Skeletal muscle satellite cell (primary cell): Measurements from ENCODE around the gene GRIN2B.

ENCODE experiments used
- H3K27me3 ChIP-seq: 2 replicates; pipeline ENCODE4 v1.7.0; 2013; ENCODE audit warnings: low read length; ENCODE audit not compliant: control insufficient read depth, insufficient read depth
- H3K36me3 ChIP-seq: 2 replicates; pipeline ENCODE4 v1.7.0; 2013; ENCODE audit warnings: mild to moderate bottlenecking, control low read depth, low read length; ENCODE audit not compliant: insufficient read depth
- H3K4me1 ChIP-seq: 2 replicates; pipeline ENCODE4 v1.7.0; 2013; ENCODE audit warnings: low read length; ENCODE audit not compliant: control insufficient read depth, insufficient read depth
- H3K4me2 ChIP-seq: 2 replicates; pipeline ENCODE4 v1.7.0; 2013; ENCODE audit warnings: mild to moderate bottlenecking, low read length
- H3K4me3 ChIP-seq: 2 replicates; pipeline ENCODE4 v1.7.0; 2013; ENCODE audit warnings: low read length
- H3K9ac ChIP-seq: 2 replicates; pipeline ENCODE4 v1.7.0; 2013; ENCODE audit warnings: mild to moderate bottlenecking, low read depth, low read length, moderate library complexity
- H3K9me3 ChIP-seq: replicated peaks from 2 replicates; pipeline ENCODE4 v1.7.0; 2013; ENCODE audit warnings: mild to moderate bottlenecking, control low read depth, low read length

The GRIN2B gene

GRCh38 chr12:13956060-13956590, 25.3 kb downstream of the GRIN2B start:
- H3K36me3 ChIP-seq = no peaks in the 10 kb centered on the region
- H3K27me3 ChIP-seq = no peaks in the 10 kb centered on the region
- no peak overlapping the region for H3K9ac ChIP-seq
- H3K4me1 ChIP-seq = no peaks in the 10 kb centered on the region
- H3K9me3 ChIP-seq = no peaks in the 10 kb centered on the region
- H3K4me2 ChIP-seq = no peak overlapping the region
- H3K4me3 ChIP-seq = no peak overlapping the region

- no peaks in the 10 kb centered on the region for H3K36me3 ChIP-seq
- H3K4me3 ChIP-seq = no peak overlapping the region
- H3K4me2 ChIP-seq = no peak overlapping the region
- no peaks in the 10 kb centered on the region for H3K27me3 ChIP-seq
- no peaks in the 10 kb centered on the region for H3K9me3 ChIP-seq
- no peak overlapping the region for H3K9ac ChIP-seq
- H3K4me1 ChIP-seq = no peaks in the 10 kb centered on the region
These were observed 29.3 kb downstream of the GRIN2B start for GRCh38 chr12:13952096-13952495.

GRCh38 chr12:13950502-13950901, 30.9 kb downstream of the GRIN2B start:
- H3K9me3 ChIP-seq = no peaks in the 10 kb centered on the region
- H3K4me2 ChIP-seq = no peak overlapping the region
- H3K27me3 ChIP-seq = no peaks in the 10 kb centered on the region
- no peak overlapping the region for H3K4me3 ChIP-seq
- H3K9ac ChIP-seq = no peak overlapping the region
- no peaks in the 10 kb centered on the region for H3K4me1 ChIP-seq
- H3K36me3 ChIP-seq = no peaks in the 10 kb centered on the region

- no peak overlapping the region for H3K9ac ChIP-seq
These were observed 32.8 kb downstream of the GRIN2B start for GRCh38 chr12:13948621-13949020.

GRCh38 chr12:13947276-13947946, 34.0 kb downstream of the GRIN2B start:
- no peaks in the 10 kb centered on the region for H3K9me3 ChIP-seq
- no peaks in the 10 kb centered on the region for H3K27me3 ChIP-seq
- H3K4me3 ChIP-seq = no peak overlapping the region
- H3K4me1 ChIP-seq = no peaks in the 10 kb centered on the region
- no peak overlapping the region for H3K9ac ChIP-seq
- H3K36me3 ChIP-seq = no peaks in the 10 kb centered on the region
- H3K4me2 ChIP-seq = no peak overlapping the region

More at GRCh38 chr12:13948621-13949020, 32.8 kb downstream of the GRIN2B start:
- Histone ChIP-seq H3K4me3 (no peak overlapping the region), H3K36me3 (no peaks in the 10 kb centered on the region), H3K4me1 (no peaks in the 10 kb centered on the region), H3K9me3 (no peaks in the 10 kb centered on the region), H3K4me2 (no peak overlapping the region), H3K27me3 (no peaks in the 10 kb centered on the region)

GRCh38 chr12:13945641-13946040, 35.8 kb downstream of the GRIN2B start:
- no peak overlapping the region for H3K9ac ChIP-seq
- H3K4me2 ChIP-seq = no peak overlapping the region
- H3K4me3 ChIP-seq = no peak overlapping the region
- H3K27me3 ChIP-seq = no peaks in the 10 kb centered on the region
- H3K9me3 ChIP-seq = no peaks in the 10 kb centered on the region
- no peaks in the 10 kb centered on the region for H3K36me3 ChIP-seq
- H3K4me1 ChIP-seq = peaks cover 3% of the 10 kb centered on the region

- no peak overlapping the region for H3K4me2 ChIP-seq
- H3K4me3 ChIP-seq = no peak overlapping the region
- H3K36me3 ChIP-seq = no peaks in the 10 kb centered on the region
- H3K27me3 ChIP-seq = no peaks in the 10 kb centered on the region
- no peak overlapping the region for H3K9ac ChIP-seq
- H3K4me1 ChIP-seq = peaks cover 3% of the 10 kb centered on the region
- H3K9me3 ChIP-seq = no peaks in the 10 kb centered on the region
These were observed 36.2 kb downstream of the GRIN2B start for GRCh38 chr12:13945236-13945635.

GRCh38 chr12:13942826-13943225, 38.6 kb downstream of the GRIN2B start:
- Histone ChIP-seq H3K36me3 (no peaks in the 10 kb centered on the region), H3K4me1 (peaks cover 3% of the 10 kb centered on the region), H3K9ac (no peak overlapping the region), H3K27me3 (no peaks in the 10 kb centered on the region), H3K9me3 (no peaks in the 10 kb centered on the region), H3K4me3 (no peak overlapping the region), H3K4me2 (no peak overlapping the region)

GRCh38 chr12:13941258-13942249, 39.8 kb downstream of the GRIN2B start:
- Histone ChIP-seq H3K9ac (no peak overlapping the region), H3K4me3 (no peak overlapping the region), H3K4me1 (peaks cover 3% of the 10 kb centered on the region), H3K27me3 (no peaks in the 10 kb centered on the region), H3K4me2 (peak overlapping the region; percentile 57), H3K36me3 (no peaks in the 10 kb centered on the region), H3K9me3 (no peaks in the 10 kb centered on the region)

GRCh38 chr12:13940335-13940865, 41.0 kb downstream of the GRIN2B start:
- Histone ChIP-seq H3K4me3 (no peak overlapping the region), H3K4me2 (no peak overlapping the region), H3K9me3 (no peaks in the 10 kb centered on the region), H3K27me3 (no peaks in the 10 kb centered on the region), H3K36me3 (no peaks in the 10 kb centered on the region), H3K9ac (no peak overlapping the region), H3K4me1 (peaks cover 3% of the 10 kb centered on the region)

GRCh38 chr12:13937735-13938134, 43.7 kb downstream of the GRIN2B start:
- Histone ChIP-seq H3K36me3 (no peaks in the 10 kb centered on the region), H3K4me3 (no peak overlapping the region), H3K4me1 (peaks cover 3% of the 10 kb centered on the region), H3K9me3 (no peaks in the 10 kb centered on the region), H3K4me2 (no peak overlapping the region), H3K9ac (no peak overlapping the region), H3K27me3 (no peaks in the 10 kb centered on the region)
